HL-60 (cell line): ENCODE measurements around the gene TRAM2.

Source experiments
- POLR2AphosphoS5 ChIP-seq: IDR thresholded peaks from 2 replicates; pipeline ENCODE4 v1.6.1; 2012; ENCODE audit warnings: low read depth
- TF ChIP-seq, protein P1 (sequence below): IDR thresholded peaks from one replicate; pipeline ENCODE4 v1.5.1; 2011; ENCODE audit warnings: low read length, control low read depth, inconsistent platforms; ENCODE audit not compliant: insufficient read depth

DNA sequence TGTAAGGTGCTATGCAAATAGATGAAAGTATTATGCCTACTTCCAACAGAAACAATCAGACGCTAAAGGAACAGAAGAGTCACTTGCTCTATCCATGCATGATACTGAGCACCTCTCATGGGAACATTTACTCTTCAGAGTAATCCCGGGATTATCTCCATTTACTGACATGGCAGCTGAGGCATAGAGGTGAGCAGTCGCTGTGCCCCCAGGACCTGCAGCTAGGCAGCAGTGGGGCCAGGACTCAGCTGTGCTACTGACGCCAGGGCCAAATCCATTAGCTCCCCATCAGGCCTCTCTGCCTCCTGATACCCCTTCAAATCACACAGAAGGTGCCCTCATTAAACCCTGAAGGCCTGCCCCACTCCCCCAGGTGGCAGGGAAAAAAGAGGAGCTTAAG is 51.9 kb downstream of the TRAM2 start:
- TF ChIP-seq, protein P1, sequence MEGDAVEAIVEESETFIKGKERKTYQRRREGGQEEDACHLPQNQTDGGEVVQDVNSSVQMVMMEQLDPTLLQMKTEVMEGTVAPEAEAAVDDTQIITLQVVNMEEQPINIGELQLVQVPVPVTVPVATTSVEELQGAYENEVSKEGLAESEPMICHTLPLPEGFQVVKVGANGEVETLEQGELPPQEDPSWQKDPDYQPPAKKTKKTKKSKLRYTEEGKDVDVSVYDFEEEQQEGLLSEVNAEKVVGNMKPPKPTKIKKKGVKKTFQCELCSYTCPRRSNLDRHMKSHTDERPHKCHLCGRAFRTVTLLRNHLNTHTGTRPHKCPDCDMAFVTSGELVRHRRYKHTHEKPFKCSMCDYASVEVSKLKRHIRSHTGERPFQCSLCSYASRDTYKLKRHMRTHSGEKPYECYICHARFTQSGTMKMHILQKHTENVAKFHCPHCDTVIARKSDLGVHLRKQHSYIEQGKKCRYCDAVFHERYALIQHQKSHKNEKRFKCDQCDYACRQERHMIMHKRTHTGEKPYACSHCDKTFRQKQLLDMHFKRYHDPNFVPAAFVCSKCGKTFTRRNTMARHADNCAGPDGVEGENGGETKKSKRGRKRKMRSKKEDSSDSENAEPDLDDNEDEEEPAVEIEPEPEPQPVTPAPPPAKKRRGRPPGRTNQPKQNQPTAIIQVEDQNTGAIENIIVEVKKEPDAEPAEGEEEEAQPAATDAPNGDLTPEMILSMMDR, result no peak
- no peak for TF ChIP-seq POLR2AphosphoS5
